8988T (cell line): Measurements from ENCODE around the gene C20orf173.
A peak's percentile ranks its signal among the peaks of the same experiment; 100 is the strongest.
"Not testable (repeated sequence)": the region's sequence is repeated elsewhere in the genome, so short reads cannot be mapped to it uniquely, and the experiment has no call there.

Experiments used
- DNase-seq: peaks from one replicate; pipeline ENCODE4 v3.0.0; 2011

Gene C20orf173

GRCh38 chr20:35529552-35529951, at the start of gene C20orf173:
C20orf173 (minus strand) TSS chr20:35529652; CDS start chr20:35529373, 279 bp downstream.
- no peak for DNase-seq

DNA sequence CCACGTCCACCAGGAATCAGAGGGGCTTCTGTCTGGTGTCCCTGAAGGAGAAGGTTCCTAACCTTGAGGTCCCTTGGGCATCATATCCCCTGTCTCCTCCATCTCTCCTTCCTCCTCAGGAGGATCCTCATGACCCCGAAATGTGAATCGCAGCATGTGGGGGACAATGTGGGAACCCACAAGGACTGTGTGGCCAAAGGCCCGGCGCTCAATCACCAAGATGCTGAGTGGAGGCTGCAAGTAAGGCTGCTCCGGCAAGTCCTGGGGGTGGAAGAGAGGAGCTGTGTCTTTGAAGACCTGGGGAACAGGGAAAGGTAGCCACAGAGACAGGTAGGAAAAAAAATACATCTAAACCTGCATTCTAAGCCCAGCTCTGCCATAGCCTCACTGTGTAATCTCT, 49.7 kb upstream of the C20orf173 start:
- no peak for DNase-seq

GRCh38 chr20:35578469-35578868, 49.0 kb upstream of the C20orf173 start:
- no peak for DNase-seq

DNA sequence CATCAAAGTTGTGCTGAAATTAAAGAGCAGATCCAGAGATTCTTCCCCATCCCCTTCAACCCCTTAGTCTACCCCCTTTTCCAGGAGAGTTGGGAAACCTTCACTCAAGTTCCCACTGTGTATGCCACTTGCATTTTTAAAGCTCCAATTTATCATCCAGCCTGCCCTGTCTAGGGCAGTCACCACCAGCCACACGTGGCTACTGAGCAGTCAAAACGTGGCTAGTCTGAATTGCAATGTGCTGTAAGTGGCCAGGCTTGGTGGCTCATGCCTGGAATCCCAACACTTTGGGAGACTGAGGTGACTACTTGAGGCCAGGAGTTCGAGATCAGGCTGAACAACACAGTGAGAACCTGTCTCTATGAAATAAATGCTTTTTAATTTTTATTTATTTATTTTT, 47.4 kb upstream of the C20orf173 start:
- DNase-seq = no peak

DNA sequence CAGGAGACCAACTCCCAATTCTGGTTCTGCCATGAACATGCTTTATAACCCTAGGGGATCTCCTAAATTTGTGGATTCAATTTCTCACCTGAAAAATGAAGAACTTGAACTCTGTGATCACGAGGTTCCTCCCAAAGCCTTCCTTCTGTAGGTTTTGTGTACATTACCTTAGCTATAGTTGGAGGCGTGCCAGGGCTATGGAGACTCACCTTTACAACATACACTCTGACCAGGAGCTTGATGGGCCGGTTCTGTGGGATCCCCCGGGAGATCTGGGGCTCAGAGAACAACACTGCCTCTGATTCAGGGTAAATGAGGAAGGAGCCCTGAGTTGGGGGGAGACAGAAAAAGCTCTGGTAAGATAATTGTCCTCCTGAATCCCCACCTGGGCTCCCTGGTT, 46.5 kb upstream of the C20orf173 start:
- DNase-seq = no peak

DNA sequence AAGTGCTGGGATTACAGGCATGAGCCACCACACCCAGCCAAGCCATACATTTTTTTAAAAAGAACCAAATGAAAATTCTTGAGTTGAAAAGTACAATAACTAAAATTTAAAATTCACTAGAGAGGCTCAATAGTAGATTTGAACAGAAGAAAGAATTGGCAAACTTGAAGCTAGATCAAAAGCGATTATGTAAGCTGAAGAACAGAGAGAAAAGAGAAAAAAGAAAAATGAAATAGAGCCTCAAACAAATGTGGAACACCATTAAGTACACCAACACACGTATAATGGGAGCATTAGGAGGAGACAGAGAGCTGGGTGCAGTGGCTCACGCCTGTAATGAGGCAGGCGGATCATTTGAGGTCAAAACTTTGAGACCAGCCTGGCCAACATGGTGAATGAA, 43.4 kb upstream of the C20orf173 start:
- DNase-seq = no peak

DNA sequence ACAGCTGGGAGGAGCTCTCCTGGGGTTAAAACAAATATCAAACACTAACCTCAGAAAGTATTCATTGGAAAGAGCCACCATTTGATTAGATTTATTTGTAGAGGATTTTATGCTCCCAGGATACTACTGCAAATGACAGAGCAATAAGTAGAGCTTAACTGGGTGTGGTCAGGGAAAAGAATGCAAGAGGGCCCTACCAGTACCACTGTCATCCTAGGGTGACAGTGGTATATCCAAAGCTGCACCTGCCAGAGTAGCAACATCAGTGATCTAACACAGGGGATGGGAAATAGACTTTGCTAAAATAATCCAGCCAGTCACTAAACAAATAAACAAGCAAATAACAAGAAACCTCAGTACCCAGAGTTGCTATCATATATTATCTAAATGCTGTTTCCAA, 42.1 kb upstream of the C20orf173 start:
- DNase-seq = no peak

DNA sequence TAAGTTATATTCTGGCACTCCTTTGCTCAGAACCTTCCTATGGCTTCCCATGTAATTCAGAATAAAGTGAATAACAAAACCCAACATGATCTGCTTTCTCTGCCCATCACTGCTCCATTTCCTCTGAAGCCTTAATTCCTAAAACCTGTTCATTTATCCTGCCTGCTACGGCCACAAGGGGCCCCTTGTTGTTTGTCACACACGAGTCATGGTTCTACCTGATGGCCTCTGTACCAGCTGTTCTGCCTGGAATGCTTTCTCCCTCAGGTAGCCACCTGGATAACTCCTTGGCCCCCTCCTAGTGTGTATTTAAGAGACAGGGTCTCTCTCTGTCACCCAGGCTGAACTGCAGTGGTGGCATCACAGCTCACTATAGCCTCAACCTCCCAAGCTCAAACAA, 39.2 kb upstream of the C20orf173 start:
- DNase-seq = peak; percentile 62

- no peak for DNase-seq
Observed at GRCh38 chr20:35564905-35565304, 35.5 kb upstream of the C20orf173 start.

- no peak for DNase-seq
Observed at GRCh38 chr20:35563834-35564233, 34.4 kb upstream of the C20orf173 start.

DNA sequence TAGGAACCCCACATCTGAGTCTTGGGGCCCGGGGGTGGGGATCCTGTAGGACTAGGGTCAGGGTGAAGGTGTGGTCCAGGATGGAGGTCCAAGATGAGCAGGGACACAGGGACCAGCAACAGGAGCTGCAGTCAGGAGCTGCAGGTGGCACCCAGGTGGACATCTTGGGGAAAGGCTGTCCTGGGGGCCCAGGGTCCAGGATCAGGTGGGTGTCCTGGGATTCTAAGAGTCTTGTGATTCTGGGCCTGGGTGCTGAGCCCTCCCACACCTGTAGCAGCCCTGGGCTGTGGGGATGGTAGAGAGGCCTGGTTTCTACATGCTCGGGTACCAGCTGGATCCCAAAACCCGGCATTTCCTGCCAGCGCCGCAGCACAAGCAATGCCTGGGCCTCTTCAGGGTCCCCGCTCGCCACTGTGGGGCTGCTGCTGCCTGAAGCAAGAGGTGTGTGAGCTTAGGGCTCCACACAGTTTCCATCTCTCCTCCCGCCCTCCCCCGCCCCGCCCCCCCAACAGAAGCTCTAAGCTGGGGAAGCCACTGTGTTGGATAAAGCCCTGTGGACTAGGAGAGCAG, 33.2 kb upstream of the C20orf173 start:
- DNase-seq = no peak

- DNase-seq = no peak
Observed at GRCh38 chr20:35561671-35562070, 32.2 kb upstream of the C20orf173 start.

- peak; percentile 86 for DNase-seq
Observed at GRCh38 chr20:35561268-35561667, 31.8 kb upstream of the C20orf173 start.

DNA sequence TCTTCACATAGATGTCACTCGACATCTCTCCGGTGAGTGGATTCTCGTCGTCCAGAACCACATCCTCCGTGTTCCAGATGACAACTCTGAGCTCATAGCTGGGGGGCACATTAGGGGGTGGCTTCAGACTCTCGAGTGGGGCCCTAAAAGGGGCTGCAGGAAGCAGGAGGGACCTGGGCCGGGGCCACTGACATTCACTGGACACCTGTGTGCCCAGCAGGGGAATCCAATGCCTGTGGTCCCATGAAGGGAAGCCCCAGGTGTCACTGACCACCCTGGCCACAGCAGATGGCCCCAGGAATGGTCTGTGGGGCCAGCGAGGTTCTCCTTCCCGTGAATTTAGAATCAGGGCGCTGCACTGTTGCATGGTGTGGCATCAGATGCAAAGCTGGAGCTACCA, 31.1 kb upstream of the C20orf173 start:
- DNase-seq = no peak

GRCh38 chr20:35560105-35560511, 30.7 kb upstream of the C20orf173 start:
- no peak for DNase-seq

GRCh38 chr20:35559042-35559693, 29.7 kb upstream of the C20orf173 start:
- DNase-seq = no peak

DNA sequence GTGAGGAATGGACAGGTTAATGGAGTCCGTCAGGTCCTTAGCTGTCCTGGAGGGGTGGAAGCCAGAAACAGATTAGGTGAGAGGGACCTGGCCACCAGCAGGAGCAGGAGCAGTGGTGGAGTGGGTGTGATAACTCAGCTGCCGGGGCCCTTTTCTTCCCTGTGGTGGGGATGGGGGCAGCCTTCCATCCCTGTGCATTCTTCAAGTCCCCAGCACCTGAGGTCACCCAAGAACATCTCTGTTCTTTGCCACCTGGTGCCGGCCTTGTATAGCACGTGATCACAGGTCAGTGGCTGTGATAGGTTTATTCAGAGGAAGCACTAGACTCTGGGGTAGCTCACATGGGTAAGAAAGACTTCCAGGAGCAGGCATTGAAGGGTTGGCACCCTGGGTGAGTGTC, 29.0 kb upstream of the C20orf173 start:
- DNase-seq = no peak

GRCh38 chr20:35556871-35557270, 27.4 kb upstream of the C20orf173 start:
- DNase-seq = no peak

GRCh38 chr20:35555951-35556645, 26.6 kb upstream of the C20orf173 start:
- DNase-seq = no peak

GRCh38 chr20:35555461-35555860, 26.0 kb upstream of the C20orf173 start:
- DNase-seq = not testable (repeated sequence)

DNA sequence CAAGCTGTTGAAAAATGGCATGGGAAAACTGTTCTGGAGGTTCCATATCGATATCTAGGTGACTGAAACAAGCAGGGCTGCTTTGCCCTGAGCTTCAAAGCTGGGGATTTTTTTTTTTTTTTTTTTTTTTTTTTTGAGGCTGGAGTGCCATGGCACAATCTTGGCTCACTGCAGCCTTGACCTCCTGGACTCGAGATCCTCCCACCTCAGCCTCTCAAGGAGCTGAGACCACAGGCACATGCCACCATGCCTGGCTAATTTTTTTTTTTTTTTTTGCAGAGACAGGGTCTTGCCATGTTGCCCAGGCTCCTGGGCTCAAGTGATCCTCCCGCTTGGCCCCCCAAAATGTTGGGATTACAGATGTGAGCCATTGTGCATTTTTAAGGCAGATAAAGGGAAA, 23.5 kb upstream of the C20orf173 start:
- DNase-seq = no peak

DNA sequence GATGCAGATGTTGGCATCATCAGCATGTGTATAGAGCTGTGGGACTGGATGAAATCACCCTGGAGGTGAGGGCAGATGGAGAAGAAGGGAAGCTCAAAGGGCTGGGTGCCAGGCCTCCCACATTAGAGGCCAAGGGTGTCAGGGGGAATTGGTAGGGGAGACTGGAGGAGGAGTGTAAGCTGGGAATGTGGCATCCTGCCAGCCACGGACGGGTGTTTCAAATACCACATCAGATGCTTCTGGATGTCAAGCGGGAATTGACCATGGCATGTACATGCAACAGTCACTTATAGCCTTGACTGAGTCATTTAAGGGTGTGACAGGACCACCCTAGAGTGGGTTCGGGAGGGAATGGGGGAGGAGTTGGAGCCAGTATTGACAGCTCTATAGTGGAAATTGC, 22.1 kb upstream of the C20orf173 start:
- no peak for DNase-seq

DNA sequence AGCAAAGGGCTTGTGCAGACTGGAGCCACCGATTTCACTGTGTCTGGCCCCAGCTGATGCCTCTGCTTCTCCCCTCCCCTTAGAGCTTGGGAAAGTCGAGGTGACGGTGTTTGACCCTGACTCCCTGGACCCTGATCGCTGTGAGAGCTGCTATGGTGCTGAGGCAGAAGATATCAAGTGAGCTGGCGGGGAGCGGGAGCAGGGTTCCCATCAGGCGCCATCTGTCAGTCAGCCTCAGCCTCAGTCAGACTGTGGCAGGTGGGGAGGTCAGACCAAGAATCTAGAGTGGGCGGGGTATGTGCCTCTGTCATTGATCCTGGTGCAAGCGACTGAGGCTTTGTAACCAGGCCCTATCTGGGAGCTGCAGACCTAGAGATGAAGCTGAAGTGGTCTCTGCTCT, 17.9 kb upstream of the C20orf173 start:
- DNase-seq = no peak

- no peak for DNase-seq
Observed at GRCh38 chr20:35546127-35546526, 16.7 kb upstream of the C20orf173 start.
